Cortex of kidney (tissue), 1 donor: Measurements from ENCODE around the gene XRCC3.

Experiments used
- DNase-seq: peaks from one replicate; lab custom pipeline; 2025; lab: John Stamatoyannopoulos, UW

XRCC3 gene

DNA sequence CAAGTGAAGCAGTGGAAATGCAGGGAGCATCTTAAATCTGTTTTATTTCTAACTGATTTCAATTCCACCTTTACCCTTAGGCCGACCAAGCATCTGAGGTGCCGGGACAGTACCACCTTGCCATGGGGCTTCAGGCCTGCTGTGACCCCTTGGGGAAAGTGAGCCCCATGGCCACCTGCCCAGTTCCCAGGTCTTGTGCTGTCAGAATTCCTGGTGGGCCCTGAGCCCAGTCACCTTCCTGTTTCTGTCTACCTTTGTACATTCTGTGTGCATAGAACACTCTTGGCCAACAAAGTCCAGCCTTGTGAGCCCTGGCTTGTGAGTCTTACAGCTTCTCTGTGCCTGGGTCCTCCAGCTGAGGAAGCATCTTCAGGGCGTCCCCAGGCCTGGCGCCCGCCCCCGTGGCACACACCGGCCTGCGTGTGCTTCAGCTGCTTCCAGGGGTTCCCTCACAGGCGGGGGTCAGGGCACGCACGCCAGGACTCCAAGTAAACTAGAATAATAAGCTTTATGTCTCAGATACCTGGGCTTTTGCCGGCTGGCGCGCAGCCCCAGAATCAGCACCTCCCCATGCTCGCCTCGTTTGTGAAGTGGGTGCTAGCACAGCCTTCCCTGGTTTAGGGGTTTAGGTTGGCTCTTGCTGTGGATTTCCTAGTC, 10.6 kb upstream of the XRCC3 start:
- no peak for DNase-seq

DNA sequence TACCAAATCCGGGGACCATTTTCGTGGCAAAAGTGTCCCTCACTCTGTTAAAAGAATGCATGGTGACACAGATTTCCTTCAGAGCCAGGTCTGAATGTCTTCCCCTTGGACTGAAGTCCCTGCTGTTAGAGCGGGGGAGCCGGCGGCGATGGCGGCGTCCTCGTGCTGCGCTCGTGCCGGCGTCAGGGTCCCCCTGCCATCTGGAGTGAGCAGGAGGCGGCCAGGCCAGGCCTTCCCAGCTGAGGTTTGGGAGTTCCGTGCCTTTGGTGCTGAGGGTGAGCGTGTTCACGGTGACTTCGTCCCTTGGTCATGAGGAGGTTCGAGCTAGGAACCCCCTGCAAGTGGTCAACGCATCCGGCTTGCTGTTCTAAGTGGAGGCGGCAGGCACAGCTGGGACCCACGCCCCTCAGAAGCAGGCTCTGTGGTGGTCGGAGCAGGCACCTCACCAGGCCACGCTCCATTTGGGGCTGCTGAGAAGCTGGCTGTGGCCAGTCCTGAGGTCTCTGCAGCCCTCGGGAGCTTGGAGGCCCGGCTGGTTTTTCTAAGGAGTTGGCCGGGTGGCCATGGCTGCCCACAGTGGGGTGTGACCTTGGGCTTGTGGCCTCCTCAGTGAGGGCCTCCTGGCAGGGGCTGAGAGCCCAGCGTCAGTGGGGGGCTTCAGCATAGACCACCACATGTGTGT, 9.9 kb upstream of the XRCC3 start:
- no peak for DNase-seq

DNA sequence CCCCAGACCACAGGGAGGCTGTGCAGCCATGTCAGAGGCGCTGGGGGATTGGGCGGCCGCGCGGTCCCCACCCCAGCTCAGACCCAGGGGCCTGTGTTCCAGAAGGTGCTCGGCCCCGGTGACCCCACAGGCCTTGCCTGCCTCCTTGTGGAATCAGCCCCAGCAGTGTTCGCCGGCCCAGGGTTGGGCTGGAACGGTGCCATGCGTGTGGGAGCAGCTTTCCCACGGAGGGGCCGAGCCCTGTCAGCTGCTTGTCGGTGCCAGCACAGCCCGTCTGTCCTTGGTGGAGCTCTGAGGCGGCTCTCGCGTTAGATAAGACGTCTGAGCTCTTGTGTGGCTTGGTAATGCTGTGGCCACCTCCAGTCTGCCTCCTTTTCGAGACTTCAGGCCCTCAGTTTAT, 8.9 kb upstream of the XRCC3 start:
- DNase-seq: no peak

DNA sequence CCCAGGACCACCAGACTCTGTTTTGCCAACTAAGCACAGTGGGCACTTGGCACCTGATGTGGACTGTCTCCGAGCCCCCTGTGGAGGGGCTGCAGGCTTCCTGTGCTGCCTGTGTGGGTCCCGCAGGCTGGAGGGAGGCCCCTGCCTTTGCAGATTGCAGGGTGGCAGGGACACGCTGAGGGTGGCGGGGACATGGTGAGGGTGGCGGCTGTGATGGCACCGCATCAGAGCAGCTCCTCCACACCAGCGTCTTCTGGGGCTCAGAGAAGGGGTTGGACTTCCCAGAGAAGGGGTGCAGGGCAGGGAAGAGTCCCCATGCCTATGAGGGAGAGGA, 8.5 kb upstream of the XRCC3 start:
- DNase-seq: no peak

DNA sequence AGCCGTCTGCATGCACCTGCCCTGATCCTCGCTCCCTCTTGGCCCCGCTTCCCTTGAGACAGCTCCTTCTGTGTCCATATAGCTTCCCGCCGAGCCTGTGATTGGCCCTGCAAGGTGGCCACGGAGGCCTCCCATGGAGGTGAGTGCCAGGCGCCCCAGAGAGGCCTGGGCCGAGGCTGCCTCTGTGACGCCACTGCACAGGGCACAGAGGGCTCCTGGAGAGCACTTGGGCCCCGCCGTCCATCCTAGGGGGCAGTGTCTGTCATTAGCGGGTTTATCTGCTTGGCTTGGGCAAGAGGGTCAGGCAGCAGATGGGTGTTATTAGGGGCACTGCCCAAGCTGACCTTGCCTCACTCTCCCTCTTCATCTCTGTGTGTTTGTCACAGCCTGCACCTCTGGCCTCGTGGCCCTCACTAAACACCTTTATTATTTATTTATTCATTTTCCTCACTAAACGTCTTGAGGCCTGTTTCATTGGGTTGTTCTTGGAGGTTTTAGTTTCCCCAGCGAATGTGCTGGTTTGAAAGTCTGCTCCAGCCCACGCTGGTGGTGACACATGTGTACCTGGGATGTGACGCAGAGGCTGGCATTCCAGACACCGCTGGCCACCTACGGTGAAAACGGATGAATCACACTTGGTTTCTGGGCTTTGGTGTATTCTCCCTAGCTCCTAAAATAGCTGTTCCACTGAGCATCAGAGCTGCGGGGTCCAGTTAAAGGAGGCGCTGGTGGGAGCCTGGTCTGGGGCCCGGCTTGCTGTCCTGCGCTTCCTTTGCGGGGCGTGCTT, 6.3 kb upstream of the XRCC3 start:
- no peak for DNase-seq

DNA sequence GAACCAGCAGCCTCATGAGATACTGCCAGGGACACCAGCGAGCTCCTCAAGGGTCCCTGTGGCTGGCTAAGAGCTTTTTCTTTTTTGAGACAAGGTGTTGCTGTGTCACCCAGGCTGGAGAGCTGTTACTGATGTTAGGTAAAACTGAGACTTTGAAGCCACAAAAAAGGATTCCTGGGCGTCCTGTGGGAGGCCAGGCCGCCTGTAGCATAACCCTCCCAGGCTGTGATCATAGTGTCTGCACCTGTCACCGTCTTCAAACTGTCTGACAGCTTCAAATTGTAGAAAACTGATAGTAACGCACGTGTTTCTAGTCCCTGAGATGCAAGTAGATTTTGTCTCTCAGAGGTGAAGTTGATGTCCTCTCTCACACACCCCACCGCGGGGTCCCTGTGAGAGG, 4.5 kb upstream of the XRCC3 start:
- DNase-seq: no peak

DNA sequence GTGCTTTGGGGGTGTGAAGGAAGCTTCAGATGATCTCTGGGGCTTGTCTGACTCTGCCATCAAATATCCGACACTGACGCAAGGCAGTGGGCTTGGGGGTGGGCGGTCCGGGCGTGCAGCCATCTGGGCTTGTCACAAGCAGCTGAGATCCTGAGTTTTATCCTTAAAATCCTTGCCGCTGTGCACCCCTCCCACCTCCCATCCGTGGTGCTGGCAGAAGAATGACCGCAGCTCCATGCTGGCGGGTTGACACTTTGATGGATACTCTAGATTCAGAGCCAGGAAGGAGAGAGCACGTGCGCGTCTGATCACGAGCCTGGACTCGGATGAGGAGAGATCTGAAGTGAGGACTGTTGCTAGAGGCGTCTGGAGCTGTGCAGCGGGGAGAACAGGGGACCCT, 3.3 kb upstream of the XRCC3 start:
- DNase-seq: no peak

DNA sequence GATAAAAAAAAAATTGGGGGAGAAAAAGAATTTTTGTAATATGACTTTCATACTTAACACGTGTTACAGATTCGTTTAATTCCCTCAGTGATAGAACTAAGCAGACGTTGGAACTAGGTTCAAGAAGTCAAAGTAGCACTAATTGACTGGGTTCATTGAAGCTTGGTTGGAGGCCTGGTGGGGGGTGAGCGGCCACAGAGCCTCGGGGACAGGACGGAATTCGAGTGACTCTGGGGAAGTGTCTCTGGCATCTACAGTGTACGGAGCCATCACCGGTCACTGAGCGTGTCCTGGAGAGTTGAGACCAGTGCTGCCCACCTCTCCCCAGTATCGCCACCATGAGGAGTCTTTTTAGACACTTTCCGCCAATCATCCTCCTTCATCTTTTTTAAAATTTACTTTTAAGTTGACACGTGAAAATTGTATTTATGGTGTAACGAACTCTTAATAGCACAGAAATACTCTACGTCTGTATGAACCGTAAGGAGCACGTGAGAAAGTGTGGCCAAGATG, 1.7 kb upstream of the XRCC3 start:
- no peak for DNase-seq

DNA sequence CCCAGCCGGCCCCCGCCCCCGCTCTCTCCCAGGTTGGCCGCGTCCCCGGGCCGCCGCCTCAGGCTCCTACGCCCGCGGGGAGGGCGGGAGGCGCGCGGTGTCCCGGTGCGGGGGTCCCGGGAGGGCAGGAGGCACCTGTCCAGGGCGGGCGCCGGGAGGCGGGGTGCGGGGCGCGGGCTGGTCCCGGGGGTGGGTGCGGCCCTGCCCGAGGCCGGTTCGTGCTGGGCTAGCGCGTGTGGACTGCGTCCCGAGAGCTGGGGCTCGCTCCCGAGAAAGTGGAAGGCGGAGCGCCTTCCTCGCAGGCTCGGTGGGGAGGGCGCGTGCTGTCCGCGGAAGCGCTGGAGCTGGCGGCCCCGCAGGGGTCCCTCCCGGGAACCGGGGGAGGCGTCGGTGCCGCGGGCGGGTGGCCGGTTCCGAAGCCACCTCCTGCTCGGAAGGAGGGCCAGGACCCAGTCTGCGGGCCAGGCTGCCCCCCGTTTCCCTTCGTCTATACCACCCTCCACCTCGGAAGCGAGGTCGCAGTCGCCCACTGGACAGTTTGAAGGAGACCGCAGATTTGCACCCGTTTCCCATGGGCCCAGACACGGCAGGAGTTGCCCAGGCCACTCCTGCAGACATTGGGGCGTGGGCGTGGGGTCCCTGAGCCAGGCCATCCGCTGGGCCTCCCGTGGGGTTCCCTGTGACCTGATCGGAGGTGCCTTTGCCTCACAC, 995 bp upstream of the XRCC3 start:
- no peak for DNase-seq

DNA sequence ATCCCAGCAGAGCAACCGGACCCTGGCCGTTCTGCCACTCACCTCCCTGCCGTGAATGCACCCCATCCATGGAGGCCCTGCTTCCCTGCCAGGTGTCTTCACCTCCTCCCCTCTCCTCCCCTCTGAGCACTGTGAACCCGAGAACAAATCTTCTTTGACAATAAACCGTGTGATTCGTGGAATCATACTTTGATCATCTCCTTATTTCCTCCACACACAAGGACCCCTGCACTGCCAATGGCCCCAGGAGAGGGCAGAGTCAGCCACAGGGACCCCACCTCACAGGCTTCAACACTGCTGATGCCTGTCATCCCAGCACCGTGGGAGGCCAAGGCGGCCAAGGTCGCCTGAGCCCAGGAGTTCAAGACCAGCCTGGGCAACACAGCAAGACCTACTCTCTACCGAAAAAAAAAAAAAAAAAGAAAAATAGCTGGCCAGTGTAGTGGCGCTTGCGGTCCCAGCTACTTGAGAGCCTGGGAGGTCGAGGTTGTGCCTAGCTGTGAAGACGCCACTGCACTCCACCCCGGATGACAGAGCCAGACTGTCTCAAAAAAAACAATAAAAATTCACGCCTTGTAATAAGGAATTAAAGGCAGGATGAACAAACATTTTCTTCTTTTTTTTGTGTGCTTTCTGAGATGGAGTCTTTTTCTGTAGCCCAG, 1.1 kb downstream of the XRCC3 start:
- no peak for DNase-seq

DNA sequence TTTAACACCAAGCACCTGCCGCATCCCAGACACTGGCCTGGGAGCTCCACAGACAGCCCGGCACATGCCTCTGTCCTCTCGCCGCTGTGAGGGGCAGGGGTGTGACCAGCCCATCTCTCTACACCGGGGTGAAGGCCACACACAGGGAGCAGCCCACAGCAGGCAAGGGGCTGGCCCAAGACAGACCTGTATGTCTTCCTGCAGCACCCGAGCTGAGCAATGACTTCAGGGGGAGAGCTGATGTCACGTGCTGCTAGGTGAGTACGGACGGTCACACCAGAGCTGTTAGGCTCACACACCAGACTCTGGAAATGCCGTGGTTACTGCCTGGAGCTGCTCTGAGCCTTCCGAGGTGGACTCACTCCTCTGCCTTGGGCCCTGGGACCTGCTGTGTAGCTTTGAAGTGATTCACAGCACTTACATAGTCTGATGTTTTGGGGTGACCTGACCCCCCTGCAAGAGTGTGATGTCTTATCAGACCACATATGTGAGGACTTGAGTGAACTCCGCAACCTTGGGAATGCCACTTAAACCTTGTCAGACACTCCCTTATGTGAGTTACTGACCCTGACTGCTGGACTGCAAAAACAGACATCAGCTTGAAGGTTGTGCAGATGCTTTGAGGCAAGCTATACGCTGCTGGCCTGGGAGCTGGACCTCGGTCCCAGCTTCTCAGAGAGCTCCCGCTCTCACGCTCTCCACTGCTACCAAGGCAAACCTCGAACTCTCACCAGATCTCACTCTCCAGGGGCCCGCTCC, 1.8 kb downstream of the XRCC3 start:
- DNase-seq: no peak

DNA sequence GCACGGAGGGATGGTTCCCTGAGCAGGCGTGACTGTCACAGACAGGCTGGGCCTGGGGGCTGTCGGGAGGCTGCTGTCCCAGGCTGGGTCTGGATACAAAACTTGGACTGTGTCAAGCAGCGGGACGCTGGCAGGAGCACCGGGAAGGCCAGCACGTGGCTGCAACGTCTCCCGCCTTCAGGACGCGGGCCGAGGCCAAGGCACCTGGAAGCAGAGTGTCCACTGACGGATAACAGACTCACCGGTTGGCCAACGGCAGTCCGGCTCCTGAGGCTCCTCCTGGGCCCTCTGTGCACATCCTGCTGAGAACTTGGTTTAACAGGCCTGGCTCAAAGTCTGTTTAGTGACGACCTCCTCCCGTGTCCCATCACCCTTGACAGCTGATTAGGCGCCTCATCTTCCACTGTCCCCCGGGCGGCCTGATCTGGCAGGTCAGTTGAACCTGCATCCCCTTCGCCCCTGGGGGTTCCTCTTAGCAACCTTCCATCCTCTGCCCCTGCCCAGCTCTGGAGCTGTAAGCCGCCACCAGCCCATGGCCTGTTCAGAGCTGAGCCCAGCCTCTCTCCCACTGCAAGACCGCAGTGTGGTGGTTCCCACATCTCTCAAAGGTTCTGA, 2.5 kb downstream of the XRCC3 start:
- no peak for DNase-seq

DNA sequence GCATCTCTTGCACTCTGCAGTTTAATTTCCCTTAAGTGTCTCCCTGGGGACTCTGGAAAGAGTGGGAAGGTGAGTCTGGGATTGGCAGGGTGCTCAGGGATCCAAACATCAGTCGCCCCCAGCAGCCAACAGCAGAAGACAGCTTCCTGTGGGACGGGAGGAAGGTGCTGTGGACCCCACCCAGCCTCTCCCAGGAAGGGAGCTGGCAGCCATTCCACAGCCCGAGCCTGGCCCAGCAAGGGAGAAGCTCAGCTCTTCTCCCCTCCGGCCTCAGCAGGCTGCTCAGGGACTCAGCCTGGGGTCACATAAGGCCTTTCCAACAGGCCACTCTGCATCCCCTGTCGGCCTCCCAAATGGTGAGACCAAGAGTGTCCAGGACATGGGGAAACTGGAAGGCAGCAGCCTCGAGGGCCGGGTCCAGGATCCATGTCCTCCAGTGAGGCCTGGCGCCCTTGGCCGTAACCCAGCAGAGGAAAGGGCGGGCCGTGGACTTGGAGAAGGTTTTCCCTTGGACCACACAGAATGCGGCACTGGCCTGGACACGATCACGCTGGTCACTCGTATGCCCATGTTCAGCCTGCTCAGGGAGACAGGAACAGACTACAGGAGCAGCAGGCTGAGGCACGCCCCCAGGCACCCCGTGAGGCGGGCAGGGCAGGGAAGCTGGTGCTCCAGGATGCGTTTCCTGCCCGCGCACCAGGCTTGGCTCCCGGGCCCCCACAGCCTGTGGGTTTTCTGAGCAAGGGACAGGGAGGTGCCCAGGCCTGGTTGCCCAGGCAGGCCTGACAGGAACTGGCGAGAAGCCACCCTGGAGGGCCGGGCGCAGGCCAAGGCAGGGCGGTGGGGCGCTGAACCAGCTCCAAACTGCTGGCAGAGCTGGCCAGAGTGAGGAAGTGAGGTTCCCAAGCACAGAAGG, 3.5 kb downstream of the XRCC3 start:
- DNase-seq: no peak

DNA sequence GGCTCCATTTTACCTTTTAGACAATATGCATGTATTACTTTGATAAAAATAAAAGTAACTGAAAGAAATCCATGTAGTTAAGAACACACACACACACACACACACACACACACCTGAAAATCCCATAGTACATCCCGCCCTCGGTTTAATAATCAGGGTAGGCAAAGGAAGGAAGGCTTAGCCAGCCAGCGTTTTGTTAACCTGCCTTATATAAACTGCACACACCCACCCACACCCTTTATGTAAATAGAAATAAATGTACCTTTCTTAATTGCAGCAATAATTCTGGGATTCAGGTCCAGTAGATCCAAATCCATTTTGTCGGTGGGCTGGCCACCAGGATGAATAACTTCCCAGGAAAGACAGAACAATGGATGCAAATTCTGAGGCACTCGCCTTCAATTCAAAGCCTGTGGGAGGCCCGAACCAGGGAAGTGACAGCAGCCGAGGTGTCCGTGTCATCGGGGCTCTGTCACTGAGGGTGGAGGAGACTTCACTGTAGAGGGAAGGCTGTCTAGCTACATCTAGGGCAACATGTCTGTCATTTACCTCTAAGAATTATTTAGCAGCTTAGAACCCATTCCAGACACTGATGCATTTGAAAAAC, 4.4 kb downstream of the XRCC3 start:
- DNase-seq: no peak

DNA sequence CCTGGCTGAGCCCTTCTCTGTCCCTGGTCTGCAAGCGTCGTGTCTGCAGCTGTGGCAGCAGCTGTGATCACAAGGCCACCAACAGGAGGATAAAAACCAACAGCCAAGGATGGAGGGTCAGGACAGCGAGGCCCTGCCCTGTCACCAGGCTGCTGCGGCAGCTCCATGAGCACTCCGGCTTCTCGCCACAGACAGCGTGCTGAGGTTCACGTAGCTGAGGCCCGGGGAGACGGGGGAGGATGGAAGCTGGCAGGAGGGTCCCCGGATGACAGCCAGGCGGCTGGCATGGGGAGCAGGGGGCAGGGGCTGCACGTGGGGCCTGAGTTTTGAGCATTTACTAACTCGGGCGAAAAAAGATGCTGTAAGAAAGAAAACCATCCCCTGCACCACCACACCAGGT, 5.4 kb downstream of the XRCC3 start:
- no peak for DNase-seq

DNA sequence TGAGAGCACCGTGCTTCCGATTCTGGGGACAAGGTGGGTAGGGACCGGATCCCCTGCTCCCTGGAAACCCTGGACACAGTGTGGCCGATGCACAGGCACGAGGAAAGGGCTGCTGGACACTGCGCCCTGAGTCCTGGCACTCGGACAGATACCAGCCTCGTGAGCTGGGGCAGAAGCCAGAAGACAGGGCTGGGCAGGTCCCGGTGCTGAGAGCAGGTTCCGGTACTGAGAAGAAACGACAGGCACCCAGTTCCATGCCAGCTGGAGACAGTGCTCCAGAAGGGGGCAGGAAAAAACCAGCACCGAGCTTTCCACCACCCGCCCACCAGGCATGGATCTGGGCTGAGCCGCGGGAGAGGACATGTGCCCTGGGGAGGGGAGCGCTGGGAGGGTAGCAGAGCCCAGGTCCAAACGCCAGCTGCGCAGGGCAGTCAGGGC, 6.5 kb downstream of the XRCC3 start:
- no peak for DNase-seq

DNA sequence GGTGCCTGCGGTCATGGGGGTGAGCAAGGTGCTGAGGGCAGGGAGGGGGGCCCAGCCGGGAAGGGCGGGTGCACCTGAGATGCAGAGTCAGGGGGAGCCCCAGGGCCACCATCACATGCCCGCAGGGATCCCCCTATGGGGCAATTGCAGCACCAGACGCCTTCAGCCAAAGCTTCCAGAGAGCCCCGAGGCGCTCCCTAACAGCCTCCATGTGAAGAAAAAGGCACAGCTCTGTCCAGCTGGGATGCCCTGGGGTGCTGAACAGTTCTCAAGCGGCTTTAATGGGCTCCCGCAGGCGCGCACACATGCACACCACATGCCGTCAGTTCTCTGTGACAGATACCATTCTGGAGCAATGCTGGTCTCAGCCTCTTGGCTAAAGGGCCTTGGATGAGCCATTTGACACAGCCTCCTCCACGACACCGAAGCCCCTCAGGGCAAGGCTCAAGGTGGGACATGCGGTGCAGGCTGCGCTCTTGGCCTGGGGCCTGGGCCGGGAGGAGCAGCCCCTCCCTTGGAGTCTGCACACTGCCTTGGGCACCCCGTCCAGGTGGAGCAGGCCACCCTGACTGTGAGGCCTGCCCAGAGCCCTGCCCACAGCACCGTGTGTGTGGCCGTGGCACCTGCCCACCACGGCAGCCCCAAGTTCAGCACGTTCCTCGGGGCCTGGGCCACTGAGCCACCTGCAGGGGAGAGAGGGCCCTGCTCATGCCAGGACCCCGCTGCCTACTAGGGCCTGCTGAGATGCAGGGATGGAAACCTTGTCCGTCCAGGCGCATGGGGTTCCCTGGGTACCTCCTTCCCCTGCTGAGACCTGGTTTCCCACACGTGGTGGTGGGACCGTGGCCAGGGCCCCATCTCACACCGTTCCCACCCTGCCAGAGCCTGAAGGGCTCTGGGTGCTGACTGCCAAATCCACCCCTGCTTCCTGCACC, 7.7 kb downstream of the XRCC3 start:
- no peak for DNase-seq
